Left colon (tissue), 2 donors: ENCODE data around the gene UST. TPM values are rescaled to one million over a fixed set of nuclear protein-coding genes. Genes with fewer than 3 reads are reported as not detected.
A peak's percentile ranks its signal among the peaks of the same experiment; 100 is the strongest.
"Not testable (repeated sequence)": the region's sequence is repeated elsewhere in the genome, so short reads cannot be mapped to it uniquely, and the experiment has no call there.

Experiments
- ATAC-seq: fragments of 200-7000 bp; cut with Tn5 transposase; one replicate; pipeline ENCODE4 v1.9.1; 2020; ENCODE audit warnings: mild to moderate bottlenecking, moderate library complexity
- DNase-seq, 2 donors: peaks; one replicate each; pipeline ENCODE4 v3.0.0-alpha.2; 2020
- intact Hi-C, 2 donors: fragments of 100-400 bp; cut with DNase I in 1 of 2; cut with micrococcal nuclease in 1 of 2; formaldehyde crosslinking; loops; one replicate each; pipeline versions ENCODE4 v1.11.2 to v1.14.0; 2022; cut with DNase I, micrococcal nuclease
- total RNA-seq, 2 donors: library from RNA; stranded (reverse); fragmentation: NEBNext Ultra II Directional; extraction: Animal tissue kit (Norgen Biotek cat#: 25700); gene quantifications; one replicate each; pipeline ENCODE4 v1.2.1, GENCODE V29; 2021
- donor health status: DM: no; HTN: no; CAD: no.
- donor health status: DM: yes; HTN: yes; CAD: no.

Gene UST
- total RNA-seq, 2 donors from 2014 or later, result 2.2 to 4.6 TPM

GRCh38 chr6:148952147-148953035, 205.6 kb downstream of the UST start:
- DNase-seq (no peak), ATAC-seq (no peak)
- intact Hi-C loops, result loop anchor here in 1 of 2 donors (5.0 kb wide), 1 partner anchor 210 kb away; no protein-coding TSS in a partner anchor

DNA sequence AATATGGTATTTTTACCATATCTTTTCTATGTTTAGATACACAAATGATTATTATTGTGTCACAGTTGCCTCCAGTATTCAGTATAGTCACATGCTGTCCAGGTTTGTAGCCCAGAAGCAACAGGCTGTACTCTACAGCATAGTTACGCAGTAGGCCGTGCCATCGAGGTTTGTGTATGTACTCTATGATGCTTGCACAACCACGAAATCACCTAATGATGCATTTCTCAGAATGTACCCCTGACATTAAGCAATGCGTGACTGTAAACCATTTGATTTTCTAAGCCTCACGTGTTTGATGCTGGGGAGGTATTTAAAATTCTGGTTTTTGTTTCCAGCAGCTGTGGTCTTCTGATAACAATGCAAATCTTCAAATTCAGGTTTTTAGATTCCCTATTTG, 207.6 kb downstream of the UST start:
- no peak for DNase-seq
- intact Hi-C loops, result loop anchor here in 1 of 2 donors (5.0 kb wide), 1 partner anchor 212 kb away; no protein-coding TSS in a partner anchor
- no peak for ATAC-seq

DNA sequence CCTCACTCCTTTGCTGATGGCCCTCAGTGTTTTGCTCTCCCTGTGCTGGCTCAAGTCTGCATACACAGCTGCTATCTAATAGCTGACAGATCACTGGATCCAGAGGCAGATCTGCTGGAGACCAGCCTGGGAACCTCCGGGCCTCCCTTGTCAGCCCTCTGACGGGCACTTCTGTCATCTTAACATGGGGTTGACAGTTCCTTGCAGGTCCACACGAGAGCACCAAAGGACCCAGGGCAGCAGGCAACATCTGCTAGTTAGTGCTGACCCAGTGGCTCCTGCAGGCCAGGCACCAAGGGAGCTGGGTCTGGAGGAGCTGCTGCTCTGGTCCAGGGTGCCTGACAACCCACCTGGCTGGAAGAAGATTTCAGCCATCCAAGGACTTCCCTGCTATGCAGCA, 208.1 kb downstream of the UST start:
- DNase-seq (no peak), ATAC-seq (no peak)
- intact Hi-C loops, result loop anchor here in 1 of 2 donors (5.0 kb wide), 2 partner anchors 213 to 383 kb away; no protein-coding TSS in a partner anchor

DNA sequence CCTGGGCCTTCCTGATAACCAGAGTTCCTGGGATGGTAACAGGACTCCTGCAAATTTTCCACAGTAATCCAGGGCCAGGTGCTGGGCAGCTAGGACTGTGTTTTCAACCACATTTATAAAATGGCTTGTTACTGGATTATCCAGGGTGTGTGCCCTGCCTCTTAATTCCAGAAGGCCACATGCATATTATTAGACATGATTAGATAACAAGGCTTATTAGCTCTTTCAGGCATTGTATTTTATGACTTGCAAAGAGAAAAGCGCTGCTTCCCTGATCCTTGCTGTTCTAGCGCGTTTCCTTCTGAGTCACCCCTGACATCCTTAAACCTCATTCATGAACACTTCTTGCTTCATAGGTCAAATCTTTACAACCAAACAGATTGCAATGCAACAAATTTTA, 208.6 kb downstream of the UST start:
- intact Hi-C loops, result loop anchor here in 1 of 2 donors (5.0 kb wide), 1 partner anchor 383 kb away; no protein-coding TSS in a partner anchor
- DNase-seq (no peak), ATAC-seq (no peak)

GRCh38 chr6:148956163-148956562, 209.3 kb downstream of the UST start:
- not testable (repeated sequence) for DNase-seq, ATAC-seq
- intact Hi-C loops, result loop anchor here in 1 of 2 donors (5.0 kb wide), 1 partner anchor 384 kb away; no protein-coding TSS in a partner anchor

DNA sequence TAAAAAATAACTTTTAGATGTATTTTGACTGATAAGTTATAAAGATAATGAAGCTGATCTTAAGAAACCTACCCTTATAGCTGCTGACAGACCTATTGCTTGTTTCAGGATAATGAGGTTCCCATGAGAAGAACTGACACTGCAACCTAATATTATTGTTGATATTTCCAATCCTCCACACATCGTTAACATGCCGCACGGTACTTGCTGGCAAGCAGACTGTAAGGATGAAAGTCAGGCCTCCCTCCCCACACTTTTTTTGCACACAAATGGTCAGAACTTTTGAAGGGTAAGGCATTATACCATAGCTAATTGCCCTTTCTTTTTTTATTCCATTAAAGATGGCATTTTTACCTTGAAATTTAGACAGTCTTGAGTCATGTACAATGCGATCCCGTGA, 210.9 kb downstream of the UST start:
- ATAC-seq (no peak), DNase-seq (no peak)
- intact Hi-C loops, result loop anchor here in 1 of 2 donors (5.0 kb wide), 1 partner anchor 385 kb away; no protein-coding TSS in a partner anchor

- ATAC-seq, result no peak
- intact Hi-C loops, result loop anchor here in 1 of 2 donors (5.0 kb wide), 1 partner anchor 387 kb away; no protein-coding TSS in a partner anchor
- DNase-seq, result no peak
Measured at GRCh38 chr6:148959008-148959407, 212.2 kb downstream of the UST start.

GRCh38 chr6:148959501-148959900, 212.7 kb downstream of the UST start:
- ATAC-seq, result no peak
- intact Hi-C loops, result loop anchor here in 1 of 2 donors (5.0 kb wide), 1 partner anchor 387 kb away; no protein-coding TSS in a partner anchor

DNA sequence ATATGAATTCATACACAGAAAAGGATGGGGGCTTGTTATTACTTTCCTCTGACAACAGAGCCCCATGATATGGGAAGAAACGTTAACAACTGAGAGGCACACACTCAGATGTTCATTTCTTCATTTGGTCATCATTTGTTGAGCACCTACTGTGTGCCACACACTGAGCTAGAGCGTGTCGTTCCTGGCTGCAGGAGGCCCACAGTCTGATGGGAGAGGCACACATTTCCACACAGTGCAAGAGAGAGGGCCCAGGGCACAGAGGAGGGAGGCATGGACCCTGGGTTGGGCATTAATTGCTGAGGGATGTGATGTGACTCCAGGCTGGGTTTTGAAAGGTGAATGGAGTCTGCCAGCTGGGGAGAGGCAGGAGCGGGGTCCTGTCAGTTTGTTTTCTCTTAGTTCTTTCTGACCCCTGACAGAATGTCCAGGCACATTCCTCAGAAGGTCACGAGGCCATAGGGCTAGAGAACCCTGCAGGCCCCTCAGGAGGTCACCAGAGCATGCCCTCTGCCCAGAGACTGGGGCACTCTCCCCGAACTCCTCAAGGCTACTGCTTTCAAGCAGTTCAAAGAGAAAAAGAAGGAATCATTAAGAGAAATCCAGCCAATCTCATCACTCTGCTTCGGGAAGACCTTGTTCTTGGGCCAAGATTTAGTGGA, 216.2 kb downstream of the UST start:
- intact Hi-C loops, result no loop called here
- DNase-seq (no peak), ATAC-seq (no peak)

More at GRCh38 chr6:148959501-148959900, 212.7 kb downstream of the UST start:
- DNase-seq, result no peak

DNA sequence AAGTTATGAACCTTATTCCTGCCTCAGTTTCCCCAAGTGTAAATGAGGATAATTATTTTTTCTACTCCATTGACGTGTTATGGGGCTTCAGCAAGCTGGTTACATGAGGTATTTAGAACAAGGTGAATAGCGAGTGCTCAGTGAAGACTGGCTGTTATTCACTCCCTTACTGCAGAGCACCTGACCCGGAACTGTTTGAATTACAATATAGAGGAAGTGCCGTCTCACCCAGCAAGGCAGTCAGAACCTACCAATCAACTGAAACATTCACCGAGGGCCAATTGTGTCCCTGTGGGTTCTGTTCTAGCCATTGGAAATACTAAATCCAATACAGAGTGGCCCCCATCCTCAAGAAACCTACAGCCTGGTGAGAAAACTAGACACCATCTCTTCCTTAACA, 216.9 kb downstream of the UST start:
- intact Hi-C loops, result no loop called here
- DNase-seq (no peak), ATAC-seq (no peak)

DNA sequence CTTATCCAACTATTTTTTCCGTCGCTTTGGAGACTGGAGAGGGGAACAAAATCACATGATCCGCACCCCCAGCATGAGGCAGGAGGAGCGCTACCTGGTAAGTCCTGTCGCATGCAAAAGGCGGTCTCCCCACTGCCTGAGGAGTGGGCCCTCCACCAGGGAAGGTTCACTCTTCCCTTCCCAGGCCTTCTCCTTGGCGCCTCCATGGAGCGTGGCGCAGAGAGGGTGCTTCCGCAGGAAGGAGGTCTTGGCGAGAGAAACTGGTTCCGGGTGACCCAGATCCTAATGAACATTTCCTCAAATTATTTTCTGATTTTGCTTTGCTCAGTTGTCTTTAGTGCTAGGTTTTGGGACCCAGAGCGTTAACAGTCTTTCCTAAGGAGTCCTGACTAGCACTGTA, 217.6 kb downstream of the UST start:
- no peak for DNase-seq
- intact Hi-C loops, result no loop called here
- ATAC-seq, result no peak

DNA sequence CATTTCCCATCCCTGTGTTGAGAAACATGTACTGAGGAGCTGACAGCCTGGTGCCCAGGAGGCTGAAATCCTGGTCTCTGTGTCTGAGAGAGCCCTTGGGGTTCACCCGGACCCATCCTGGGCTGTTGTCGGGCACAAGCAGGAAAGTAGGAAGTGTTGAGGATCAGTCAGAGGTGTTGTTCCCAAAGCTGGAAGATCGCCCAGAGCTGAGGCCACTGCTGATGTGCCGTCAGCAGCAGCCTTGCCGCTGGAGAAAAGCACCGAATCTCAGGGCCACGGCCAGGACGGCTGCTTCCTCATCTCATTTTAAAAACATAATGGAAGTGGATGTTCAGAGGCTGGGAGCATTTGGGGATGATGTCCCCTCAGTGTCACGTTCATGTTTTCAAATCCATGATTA, 218.5 kb downstream of the UST start:
- intact Hi-C loops, result no loop called here
- DNase-seq, result no peak
- no peak for ATAC-seq

GRCh38 chr6:148967011-148967520, 220.2 kb downstream of the UST start:
- intact Hi-C loops, result no loop called here

DNA sequence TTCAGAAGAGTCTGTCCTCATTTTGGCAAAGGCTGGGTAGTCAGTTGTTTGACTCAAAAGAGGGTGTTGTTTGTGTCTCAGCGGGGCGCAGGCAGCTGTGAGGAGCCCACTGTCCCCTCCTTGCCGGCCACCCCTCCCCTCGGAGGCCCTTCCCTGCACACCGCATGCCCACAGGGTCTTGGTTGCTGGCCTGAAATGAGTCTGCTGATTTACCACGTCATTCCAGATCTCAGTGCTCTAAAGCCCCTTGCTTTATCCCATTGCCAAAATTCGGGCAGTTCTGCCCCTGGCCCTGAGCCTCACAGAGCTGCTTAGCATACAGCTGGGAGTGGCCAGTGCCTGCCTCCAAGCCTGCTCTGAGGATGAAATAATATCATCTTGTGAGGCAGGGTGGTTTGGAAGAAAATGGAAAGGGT, 220.7 kb downstream of the UST start:
- DNase-seq, result no peak
- intact Hi-C loops, result no loop called here
- ATAC-seq, result no peak

More at GRCh38 chr6:148967011-148967520, 220.2 kb downstream of the UST start:
- DNase-seq (no peak), ATAC-seq (no peak)

DNA sequence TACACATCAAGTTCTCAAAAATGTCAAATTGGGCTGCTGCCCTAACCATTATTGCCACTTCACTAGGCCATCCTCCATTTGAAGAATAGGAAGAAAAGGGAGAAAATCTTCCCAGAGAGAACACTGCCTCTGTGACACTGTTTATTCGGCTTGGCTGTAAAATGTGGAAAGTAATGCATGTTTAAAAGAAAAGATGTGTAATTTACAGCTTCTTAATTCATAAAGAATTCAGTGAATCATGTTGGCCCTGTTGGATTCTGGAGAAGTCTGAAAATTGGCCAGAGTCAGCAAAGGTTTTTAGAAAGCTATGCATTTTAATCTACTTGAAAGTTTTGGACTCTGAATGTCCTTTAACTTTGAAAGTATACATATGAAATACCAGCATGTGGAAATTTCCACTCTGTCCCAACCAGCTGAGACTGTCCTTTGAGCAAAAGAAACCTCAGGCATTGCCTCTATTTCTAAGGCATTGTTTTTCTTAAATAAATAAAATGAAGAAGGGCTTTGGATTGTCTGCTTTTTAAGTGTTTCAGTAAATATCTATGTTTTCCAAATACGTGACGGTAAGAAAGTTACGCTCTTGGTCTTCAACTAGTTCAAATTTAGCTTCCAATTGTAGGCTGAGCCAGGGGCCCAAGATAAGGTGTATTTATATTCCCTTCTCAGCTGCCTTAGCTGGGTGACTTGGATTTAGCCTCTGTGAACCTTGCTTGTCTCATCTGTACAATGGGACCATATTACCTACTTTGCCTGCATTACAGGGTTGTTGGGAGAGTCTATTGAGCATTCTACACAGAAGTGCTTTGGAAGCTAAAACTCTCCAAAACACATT, 222.2 kb downstream of the UST start:
- ATAC-seq (no peak), DNase-seq (no peak)
- intact Hi-C loops, result no loop called here

DNA sequence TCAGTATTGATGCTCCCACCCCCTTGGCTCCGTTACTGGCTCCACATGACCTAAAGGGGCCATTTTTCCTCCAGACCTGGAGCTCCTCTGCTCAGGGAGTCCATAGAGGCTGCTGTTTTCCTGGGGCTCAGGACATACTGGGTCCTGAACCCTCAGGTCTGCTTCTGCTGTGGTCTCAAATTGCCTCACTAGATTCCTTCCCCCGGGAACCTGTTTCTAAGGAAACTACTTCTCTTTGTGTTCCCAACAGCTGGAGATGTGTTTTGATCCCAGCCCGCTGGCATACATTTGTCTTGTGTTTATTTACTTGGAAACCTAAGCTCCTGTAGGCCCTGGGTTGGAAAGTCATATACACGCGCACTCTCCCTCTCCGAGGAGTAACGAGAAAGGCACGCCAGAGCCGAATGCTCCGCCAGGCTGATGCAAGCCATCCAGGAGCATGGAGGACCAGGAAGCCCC, 222.8 kb downstream of the UST start:
- peak; percentile 12 to 36 for DNase-seq
- no peak for ATAC-seq
- intact Hi-C loops, result no loop called here

GRCh38 chr6:148971031-148971927, 224.4 kb downstream of the UST start:
- intact Hi-C loops, result no loop called here

More at GRCh38 chr6:148971031-148971927, 224.4 kb downstream of the UST start:
- ATAC-seq, result no peak
- no peak for DNase-seq
